LNCaP clone FGC (cell line): ENCODE results near the gene KLF4.
A peak's percentile ranks its signal among the peaks of the same experiment; 100 is the strongest.

Source experiments
- DNase-seq: peaks from one replicate; pipeline ENCODE4 v3.0.0-alpha.2; 2011; ENCODE audit warnings: low read depth
- H3K4me3 ChIP-seq: 2 replicates; pipeline ENCODE4 v1.5.1; 2011; ENCODE audit warnings: mild to moderate bottlenecking, low read depth, low read length, control low read depth
- TF ChIP-seq, protein P1 (sequence below): IDR thresholded peaks from 2 replicates; pipeline ENCODE4 v1.5.1; 2012; ENCODE audit warnings: mild to moderate bottlenecking; ENCODE audit not compliant: control insufficient read depth, insufficient read depth; ENCODE audit errors: extremely low read depth

Gene KLF4

DNA sequence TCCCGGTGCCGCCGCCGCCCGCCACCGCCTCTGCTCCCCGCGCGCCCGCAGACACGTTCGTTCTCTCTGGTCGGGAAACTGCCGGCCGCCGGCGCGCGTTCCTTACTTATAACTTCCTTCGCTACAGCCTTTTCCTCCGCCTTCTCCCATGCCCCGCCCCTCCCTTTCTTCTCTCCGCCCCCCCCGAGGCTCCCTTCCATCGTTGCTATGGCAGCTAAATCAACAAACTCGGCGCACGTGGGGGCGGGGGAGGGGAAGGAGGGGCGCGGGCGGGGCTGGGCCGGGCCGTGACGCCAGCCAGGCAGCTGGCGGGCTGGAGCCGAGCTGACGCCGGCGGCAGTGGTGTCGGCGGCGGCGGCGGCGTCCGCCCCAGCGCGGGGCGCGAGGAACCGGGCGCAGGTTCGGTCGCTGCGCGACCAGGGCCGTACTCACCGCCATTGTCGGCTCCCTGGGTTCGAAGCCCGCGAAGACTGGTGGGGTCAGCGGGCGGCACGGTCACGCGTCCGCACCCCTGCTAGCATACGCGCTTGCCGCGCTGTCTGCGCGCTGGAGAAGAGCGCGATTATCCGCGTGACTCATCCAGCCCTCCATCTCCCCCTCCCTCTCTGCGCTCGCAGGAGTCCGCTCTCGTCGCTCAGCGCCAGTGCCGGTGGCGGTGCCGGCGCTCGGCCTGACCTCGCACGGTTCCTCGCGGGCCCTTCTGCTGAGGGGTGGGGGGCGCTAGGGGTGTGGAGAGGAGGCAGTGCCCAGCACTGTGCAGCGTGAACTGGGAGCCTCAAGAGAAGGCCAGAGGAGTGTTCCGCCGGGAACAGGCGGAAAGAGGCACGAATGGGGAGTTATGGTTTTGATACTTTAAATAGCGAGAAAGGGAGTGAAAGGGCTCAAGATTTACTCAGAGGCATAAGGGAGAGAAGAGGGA, at the start of gene KLF4:
Gene KLF4, minus strand, starts transcription at position 83 of the 919 bp plus-strand sequence. CDS start 597 bp downstream, outside the sequence.
- TF ChIP-seq, protein P1, sequence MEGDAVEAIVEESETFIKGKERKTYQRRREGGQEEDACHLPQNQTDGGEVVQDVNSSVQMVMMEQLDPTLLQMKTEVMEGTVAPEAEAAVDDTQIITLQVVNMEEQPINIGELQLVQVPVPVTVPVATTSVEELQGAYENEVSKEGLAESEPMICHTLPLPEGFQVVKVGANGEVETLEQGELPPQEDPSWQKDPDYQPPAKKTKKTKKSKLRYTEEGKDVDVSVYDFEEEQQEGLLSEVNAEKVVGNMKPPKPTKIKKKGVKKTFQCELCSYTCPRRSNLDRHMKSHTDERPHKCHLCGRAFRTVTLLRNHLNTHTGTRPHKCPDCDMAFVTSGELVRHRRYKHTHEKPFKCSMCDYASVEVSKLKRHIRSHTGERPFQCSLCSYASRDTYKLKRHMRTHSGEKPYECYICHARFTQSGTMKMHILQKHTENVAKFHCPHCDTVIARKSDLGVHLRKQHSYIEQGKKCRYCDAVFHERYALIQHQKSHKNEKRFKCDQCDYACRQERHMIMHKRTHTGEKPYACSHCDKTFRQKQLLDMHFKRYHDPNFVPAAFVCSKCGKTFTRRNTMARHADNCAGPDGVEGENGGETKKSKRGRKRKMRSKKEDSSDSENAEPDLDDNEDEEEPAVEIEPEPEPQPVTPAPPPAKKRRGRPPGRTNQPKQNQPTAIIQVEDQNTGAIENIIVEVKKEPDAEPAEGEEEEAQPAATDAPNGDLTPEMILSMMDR = peak; percentile 34; the same call in 1 of the 2 replicates
- peak within 1 kb of the TSS; percentile 86 for H3K4me3 ChIP-seq
- DNase-seq = peak; percentile 78

DNA sequence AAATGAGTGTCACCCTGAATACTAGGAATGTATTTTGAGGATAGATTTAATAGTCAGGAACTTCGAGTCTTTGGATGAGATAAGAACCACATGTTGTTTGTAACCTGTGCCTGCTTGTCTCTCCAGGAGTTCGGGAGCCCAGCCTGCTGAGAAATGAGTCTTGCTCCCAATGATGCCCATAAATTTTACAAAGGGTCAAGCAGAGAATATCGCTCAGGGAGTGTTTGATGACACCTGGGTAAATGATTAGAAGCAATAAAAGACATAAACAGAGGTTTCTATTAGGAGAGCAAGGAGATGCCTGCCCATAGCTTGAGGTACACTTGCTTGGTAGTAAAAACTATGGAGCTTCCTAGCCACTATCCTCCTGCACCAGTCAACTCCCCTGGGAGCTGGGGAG, 46.9 kb upstream of the KLF4 start:
- H3K4me3 ChIP-seq = no peak overlapping the region
- DNase-seq = no peak
- TF ChIP-seq, protein P1 = no peak

DNA sequence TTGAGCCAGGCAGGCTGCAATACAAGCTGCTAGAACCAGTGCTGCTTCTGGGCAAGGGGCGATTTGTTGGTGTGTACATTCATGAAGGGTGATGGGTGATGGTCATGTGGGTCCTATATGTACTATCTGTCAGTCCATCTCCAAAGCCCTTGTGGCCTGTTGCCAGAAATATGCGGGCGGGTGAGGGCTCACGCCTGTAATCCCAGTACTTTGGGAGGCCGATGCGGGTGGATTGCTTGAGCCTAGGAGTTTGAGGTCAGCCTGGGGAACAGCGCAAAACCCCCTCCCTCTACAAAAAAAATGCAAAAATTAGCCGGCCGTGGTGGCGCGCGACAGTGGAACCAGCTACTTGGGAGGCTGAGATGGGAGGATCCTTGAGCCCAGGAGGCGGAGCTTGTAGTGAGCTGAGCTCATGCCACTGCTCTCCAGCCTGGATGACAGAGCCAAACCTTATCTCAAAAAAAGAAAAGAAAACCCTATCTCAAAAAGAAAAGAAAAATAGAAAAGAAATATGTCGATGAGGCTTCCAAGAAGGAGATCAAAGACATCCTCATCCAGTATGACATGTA, 45.0 kb upstream of the KLF4 start:
- TF ChIP-seq, protein P1 = no peak
- DNase-seq = no peak
- no peak overlapping the region for H3K4me3 ChIP-seq

DNA sequence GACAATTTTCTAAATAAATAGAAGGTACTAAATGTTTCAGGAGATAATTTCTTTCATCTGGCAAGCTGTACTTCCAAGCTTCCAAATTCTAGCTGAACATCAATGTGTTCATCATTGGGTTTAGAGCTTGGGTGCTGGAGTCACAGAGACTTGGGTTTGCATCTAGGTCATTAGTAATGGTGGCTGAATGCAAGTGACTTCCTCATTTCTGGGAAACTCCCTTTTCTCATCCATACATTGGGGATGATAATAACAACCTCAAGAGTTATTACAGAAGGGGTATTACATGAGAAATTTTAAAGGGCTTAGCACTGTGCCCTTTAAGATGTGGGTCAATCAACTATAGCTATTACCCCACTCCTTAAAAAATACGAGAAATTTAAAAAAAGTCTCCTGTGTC, 41.1 kb upstream of the KLF4 start:
- no peak overlapping the region for H3K4me3 ChIP-seq
- no peak for DNase-seq
- TF ChIP-seq, protein P1 = no peak

DNA sequence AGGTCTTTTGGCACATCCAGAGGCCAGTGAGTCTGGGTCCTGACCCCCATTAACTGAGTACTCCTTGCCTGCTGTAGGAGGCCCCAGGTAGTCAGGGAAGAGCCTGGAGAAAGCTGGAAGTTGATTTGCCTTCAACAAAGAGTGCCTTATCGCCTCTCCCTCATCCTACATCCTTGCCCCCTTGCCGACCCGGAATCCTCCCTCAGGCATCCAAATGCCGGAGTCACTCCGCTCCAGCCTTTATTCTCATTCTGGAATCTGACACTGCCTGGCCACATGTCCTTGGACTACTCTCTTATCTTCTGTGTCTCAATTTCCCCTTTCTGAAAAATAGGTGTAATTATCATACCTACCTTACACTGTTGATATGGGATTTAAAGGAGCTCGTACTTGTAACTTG, 39.1 kb upstream of the KLF4 start:
- TF ChIP-seq, protein P1 = no peak
- no peak for DNase-seq
- H3K4me3 ChIP-seq = no peak overlapping the region

DNA sequence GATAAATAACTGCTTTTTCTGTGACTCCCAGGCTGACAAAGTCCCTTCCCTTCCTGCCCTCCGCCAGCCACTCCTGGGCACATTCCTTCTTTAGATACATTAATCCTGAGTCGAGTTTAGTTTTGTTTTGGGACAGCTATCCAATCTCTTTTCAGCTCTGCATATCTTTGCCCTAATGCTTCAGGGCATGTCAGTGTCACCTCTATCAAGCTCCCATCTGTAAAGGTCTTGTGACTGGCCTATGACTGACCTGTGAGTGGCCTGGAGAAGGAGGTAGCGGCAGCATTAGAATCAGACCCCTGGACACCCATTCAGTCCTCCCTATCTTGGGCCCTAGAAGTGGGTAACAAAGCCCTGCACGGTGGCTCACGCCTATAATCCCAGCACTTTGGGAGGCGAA, 34.0 kb upstream of the KLF4 start:
- TF ChIP-seq, protein P1 = no peak
- H3K4me3 ChIP-seq = no peak overlapping the region
- no peak for DNase-seq
